Measurements from ENCODE around the gene SERTAD2.

DNA sequence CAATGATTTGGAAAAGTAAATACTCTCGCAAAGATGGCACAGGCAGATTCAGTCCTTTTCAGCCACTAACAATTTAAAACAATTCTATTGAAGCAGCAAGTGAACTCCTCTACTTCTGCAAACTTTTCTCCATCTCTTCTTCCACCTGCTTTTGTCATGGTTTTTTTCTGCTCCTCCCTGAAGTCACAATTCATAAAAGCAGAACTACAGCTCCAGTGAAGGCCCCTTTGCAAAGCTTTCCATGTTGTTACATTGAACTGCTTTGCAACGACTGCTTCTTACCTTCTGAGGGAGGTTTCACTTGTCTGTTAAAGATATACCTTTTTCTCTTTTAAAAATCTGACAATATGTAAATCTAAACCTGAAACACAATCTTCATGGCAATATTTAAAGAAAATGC is 3.7 kb upstream of the SERTAD2 start:
- TF ChIP-seq TAF1 (IDR thresholded peaks at IDR 0.05; ENCODE audit: borderline replicate concordance, insufficient read depth, low read length) = no peak
- TF ChIP-seq, protein P1, sequence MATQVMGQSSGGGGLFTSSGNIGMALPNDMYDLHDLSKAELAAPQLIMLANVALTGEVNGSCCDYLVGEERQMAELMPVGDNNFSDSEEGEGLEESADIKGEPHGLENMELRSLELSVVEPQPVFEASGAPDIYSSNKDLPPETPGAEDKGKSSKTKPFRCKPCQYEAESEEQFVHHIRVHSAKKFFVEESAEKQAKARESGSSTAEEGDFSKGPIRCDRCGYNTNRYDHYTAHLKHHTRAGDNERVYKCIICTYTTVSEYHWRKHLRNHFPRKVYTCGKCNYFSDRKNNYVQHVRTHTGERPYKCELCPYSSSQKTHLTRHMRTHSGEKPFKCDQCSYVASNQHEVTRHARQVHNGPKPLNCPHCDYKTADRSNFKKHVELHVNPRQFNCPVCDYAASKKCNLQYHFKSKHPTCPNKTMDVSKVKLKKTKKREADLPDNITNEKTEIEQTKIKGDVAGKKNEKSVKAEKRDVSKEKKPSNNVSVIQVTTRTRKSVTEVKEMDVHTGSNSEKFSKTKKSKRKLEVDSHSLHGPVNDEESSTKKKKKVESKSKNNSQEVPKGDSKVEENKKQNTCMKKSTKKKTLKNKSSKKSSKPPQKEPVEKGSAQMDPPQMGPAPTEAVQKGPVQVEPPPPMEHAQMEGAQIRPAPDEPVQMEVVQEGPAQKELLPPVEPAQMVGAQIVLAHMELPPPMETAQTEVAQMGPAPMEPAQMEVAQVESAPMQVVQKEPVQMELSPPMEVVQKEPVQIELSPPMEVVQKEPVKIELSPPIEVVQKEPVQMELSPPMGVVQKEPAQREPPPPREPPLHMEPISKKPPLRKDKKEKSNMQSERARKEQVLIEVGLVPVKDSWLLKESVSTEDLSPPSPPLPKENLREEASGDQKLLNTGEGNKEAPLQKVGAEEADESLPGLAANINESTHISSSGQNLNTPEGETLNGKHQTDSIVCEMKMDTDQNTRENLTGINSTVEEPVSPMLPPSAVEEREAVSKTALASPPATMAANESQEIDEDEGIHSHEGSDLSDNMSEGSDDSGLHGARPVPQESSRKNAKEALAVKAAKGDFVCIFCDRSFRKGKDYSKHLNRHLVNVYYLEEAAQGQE (IDR thresholded peaks at IDR 0.05; ENCODE audit: insufficient read depth in 1 of 2, low read depth in 2 of 2, low read length in 2 of 2) = no peak
- no peak for TF ChIP-seq SIN3A (IDR thresholded peaks at IDR 0.05; ENCODE audit: borderline replicate concordance, insufficient read depth, low read length)
- TF ChIP-seq POLR2AphosphoS5 (IDR thresholded peaks at IDR 0.05; ENCODE audit: low read depth, low read length) = no peak

All from PFSK-1 (cell line).